IMR-90 (cell line): ENCODE measurements around the gene MAP4. TPM values are rescaled to one million over a fixed set of nuclear protein-coding genes. Genes with fewer than 3 reads are reported as not detected.

ENCODE experiments used
- ATAC-seq: fragments of 200-7000 bp; cut with Tn5 transposase; 2 replicates; pipeline ENCODE4 v1.9.1; 2020; ENCODE audit warnings: low read depth, mild to moderate bottlenecking, moderate library complexity
- BruUV-seq: library from RNA; stranded (reverse); fragments of 400-500 nt; replicated peaks from 2 replicates; lab custom pipeline; 2021; lab: Mats Ljungman, UMichigan
- CTCF ChIA-PET: fragments of 300-600 bp; formaldehyde crosslinking; extraction: SDS; loops from one replicate; lab custom pipeline; 2021; ENCODE audit warnings: antibody characterized with exemption; lab: Yijun Ruan, JAX
- POLR2A ChIA-PET: fragments of 300-600 bp; sonication (Branson Sonifier 250); formaldehyde crosslinking; loops from one replicate; lab custom pipeline; 2022; ENCODE audit warnings: antibody characterized with exemption; ENCODE audit not compliant: unreplicated experiment; lab: Charles Lee
- DNase-seq: peaks from one replicate; pipeline ENCODE4 v3.0.0; 2013
- H2AFZ ChIP-seq: replicated peaks from 2 replicates; pipeline ENCODE3; 2013; ENCODE audit warnings: low read length, mild to moderate bottlenecking; ENCODE audit not compliant: poor library complexity
- H2AK5ac ChIP-seq: 2 replicates; pipeline ENCODE4 v1.6.1; 2013; ENCODE audit warnings: low read depth, low read length, inconsistent platforms
- H2AK9ac ChIP-seq: replicated peaks from 2 replicates; pipeline ENCODE3; 2013; ENCODE audit warnings: mild to moderate bottlenecking, low read depth, low read length, moderate library complexity; ENCODE audit not compliant: poor library complexity
- H2BK120ac ChIP-seq: 2 replicates; pipeline ENCODE4 v1.6.1; 2013; ENCODE audit warnings: low read depth, low read length, inconsistent platforms
- H2BK15ac ChIP-seq: 3 replicates; pipeline ENCODE4 v1.6.1; 2013; ENCODE audit warnings: low read depth, low read length, inconsistent platforms
- H2BK20ac ChIP-seq: 2 replicates; pipeline ENCODE4 v1.6.1; 2013; ENCODE audit warnings: low read depth, mild to moderate bottlenecking, inconsistent platforms, low read length, moderate library complexity
- H2BK5ac ChIP-seq: 2 replicates; pipeline ENCODE4 v1.6.1; 2013; ENCODE audit warnings: mild to moderate bottlenecking, low read depth, low read length, inconsistent platforms; ENCODE audit not compliant: poor library complexity, severe bottlenecking
- H3K14ac ChIP-seq: replicated peaks from 2 replicates; pipeline ENCODE4 v1.6.1; 2013; ENCODE audit warnings: low read depth, low read length, inconsistent platforms
- H3K18ac ChIP-seq: 2 replicates; pipeline ENCODE4 v1.6.1; 2013; ENCODE audit warnings: low read depth, low read length, control low read depth
- H3K23ac ChIP-seq: 2 replicates; pipeline ENCODE4 v1.6.1; 2013; ENCODE audit warnings: low read depth, low read length, inconsistent platforms
- H3K27ac ChIP-seq: 2 replicates; pipeline ENCODE4 v1.5.1; 2013; ENCODE audit warnings: mild to moderate bottlenecking, control low read depth, low read length; ENCODE audit not compliant: insufficient read depth
- H3K27me3 ChIP-seq: 2 replicates; pipeline ENCODE4 v1.6.1; 2013; ENCODE audit warnings: low read length; ENCODE audit not compliant: control insufficient read depth, insufficient read depth
- H3K36me3 ChIP-seq: 2 replicates; pipeline ENCODE4 v1.6.1; 2013; ENCODE audit warnings: low read length, mixed read lengths; ENCODE audit not compliant: control insufficient read depth, insufficient read depth
- H3K4ac ChIP-seq: 2 replicates; pipeline ENCODE4 v1.6.1; 2013; ENCODE audit warnings: low read depth, low read length, inconsistent platforms
- H3K4me1 ChIP-seq: 2 replicates; pipeline ENCODE4 v1.6.1; 2013; ENCODE audit warnings: low read length, mixed read lengths; ENCODE audit not compliant: control insufficient read depth, insufficient read depth
- H3K4me2 ChIP-seq: 2 replicates; pipeline ENCODE4 v1.6.1; 2013; ENCODE audit warnings: low read depth, mild to moderate bottlenecking, control low read depth, low read length, moderate library complexity
- H3K4me3 ChIP-seq: 2 replicates; pipeline ENCODE4 v1.5.1; 2013; ENCODE audit warnings: low read depth, mild to moderate bottlenecking, control low read depth, low read length, moderate library complexity; ENCODE audit not compliant: insufficient read depth
- H3K56ac ChIP-seq: 2 replicates; pipeline ENCODE4 v1.6.1; 2013; ENCODE audit warnings: low read length, inconsistent platforms; ENCODE audit not compliant: insufficient read depth; ENCODE audit errors: extremely low read depth
- H3K79me1 ChIP-seq, 2 experiments: 2 replicates each; pipeline ENCODE4 v1.6.1; 2013; ENCODE audit warnings: low read length in 2 of 2, inconsistent platforms in 1 of 2, low read depth in 1 of 2
- H3K9ac ChIP-seq: 2 replicates; pipeline ENCODE4 v1.6.1; 2013; ENCODE audit warnings: low read depth, low read length, control low read depth
- H3K9me1 ChIP-seq: 2 replicates; pipeline ENCODE4 v1.6.1; 2013; ENCODE audit warnings: low read length, inconsistent platforms; ENCODE audit not compliant: insufficient read depth
- H3K9me3 ChIP-seq: 2 replicates; pipeline ENCODE4 v1.6.1; 2013; ENCODE audit warnings: low read length; ENCODE audit not compliant: control insufficient read depth, insufficient read depth
- H4K20me1 ChIP-seq: 2 replicates; pipeline ENCODE4 v1.6.1; 2013; ENCODE audit warnings: low read length, inconsistent platforms; ENCODE audit not compliant: insufficient read depth
- H4K5ac ChIP-seq: 2 replicates; pipeline ENCODE4 v1.6.1; 2013; ENCODE audit warnings: mild to moderate bottlenecking, low read depth, low read length, control low read depth
- H4K8ac ChIP-seq, 2 experiments: 2 replicates each; pipeline ENCODE4 v1.6.1; 2013; ENCODE audit warnings: low read depth in 2 of 2, low read length in 2 of 2, control low read depth in 1 of 2, inconsistent platforms in 1 of 2
- H4K91ac ChIP-seq: 2 replicates; pipeline ENCODE4 v1.6.1; 2013; ENCODE audit warnings: low read depth, low read length, inconsistent platforms; ENCODE audit not compliant: insufficient read depth
- POLR2A ChIP-seq: IDR thresholded peaks from 2 replicates; pipeline ENCODE4 v1.6.1; 2012; ENCODE audit warnings: mild to moderate bottlenecking, low read depth, low read length
- WGBS, 2 experiments: methylation state at CpG; one replicate each; pipeline versions ENCODE4 v1.1.5 to v1.1.7; 2013; ENCODE audit warnings: missing lambda C conversion rate in 2 of 2; ENCODE audit not compliant: insufficient read length in 1 of 2; ENCODE audit errors: extremely low coverage in 2 of 2; 5-methylcytosine and 5-hydroxymethylcytosine counted together
- dilution Hi-C: fragments of 300-500 bp; cut with HindIII; formaldehyde crosslinking; loops from one replicate; pipeline ENCODE4 v1.14.3; 2018; ENCODE audit warnings: low sequenced_read_pairs; ENCODE audit not compliant: unreplicated experiment
- in situ Hi-C: fragments of 300-500 bp; cut with MboI; formaldehyde crosslinking; loops from 3 replicates; pipeline ENCODE4 v1.14.3; 2019; ENCODE audit warnings: low sequenced_read_pairs, inconsistent platforms, mixed read lengths
- intact Hi-C: fragments of 100-400 bp; cut with micrococcal nuclease; formaldehyde crosslinking; loops from 2 replicates; pipeline ENCODE4 v1.10.0; 2022
- polyA plus RNA-seq, 3 experiments: library from polyadenylated mRNA; depleted of rRNA; stranded (reverse); fragments of >200 nt; gene quantifications; 2 replicates each; pipeline ENCODE4 v1.2.3, GENCODE V29; 2012; ENCODE audit warnings: low replicate concordance in 1 of 3
- total RNA-seq: library from RNA; depleted of rRNA; stranded (reverse); fragments of >200 nt; gene quantifications from 2 replicates; pipeline ENCODE4 v1.2.3, GENCODE V29; 2012

The MAP4 gene
- total and polyA plus RNA-seq, 2 of the 4 experiments (the other 2 are of a cell fraction) = 87.8 to 216 TPM

DNA sequence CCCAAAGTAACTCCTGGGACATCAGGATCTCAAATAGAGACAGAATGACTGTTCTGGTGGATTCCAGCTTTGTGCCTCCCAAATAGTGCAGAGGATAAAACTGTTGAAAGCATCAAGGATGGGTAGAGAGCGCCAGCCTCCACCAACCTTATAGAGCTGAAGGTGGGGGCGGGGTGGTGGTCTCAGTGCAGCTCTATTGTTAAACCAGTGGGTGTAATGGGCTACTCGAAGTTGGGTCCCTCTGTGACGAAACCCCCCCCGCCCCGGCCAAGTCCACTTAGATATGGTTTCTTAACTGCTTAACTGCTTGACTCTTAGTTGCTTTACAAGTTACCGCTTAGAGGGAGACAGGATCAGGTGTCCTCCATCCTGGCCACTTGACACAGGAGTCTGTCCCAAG lies 190.6 kb downstream of the MAP4 start:
- WGBS, 2 experiments = no CpG with 5 or more reads among the region's 7 CpGs

More for the DNA sequence above, 190.6 kb downstream of the MAP4 start:
- H3K27ac ChIP-seq = peak overlapping the region; percentile 71
- BruUV-seq = no TSS peak
- peaks cover 6% of the 10 kb centered on the region for H3K4me1 ChIP-seq
- H4K20me1 ChIP-seq = peaks cover 15% of the 10 kb centered on the region; the same call in 1 of the 2 replicates
- H2BK20ac ChIP-seq = no peak overlapping the region
- H2AK5ac ChIP-seq = peak overlapping the region; percentile 71
- peak overlapping the region; percentile 79 for H3K9ac ChIP-seq
- in situ Hi-C loops (no loop called here), dilution Hi-C loops (no loop called here), intact Hi-C loops (no loop called here)
- ChIA-PET POLR2A (interaction anchor here (0.6 to 1.0 kb wide), 2 partner anchors 11 to 13 kb away, joined by 3 to 5 read pairs; no protein-coding TSS in a partner anchor), CTCF (interaction anchor here (0.6 to 2.1 kb wide), 4 partner anchors 9 to 326 kb away, joined by 3 to 8 read pairs (median 3); no protein-coding TSS in a partner anchor)
- H3K4me3 ChIP-seq = peak overlapping the region; percentile 79
- no peak overlapping the region for H2BK120ac ChIP-seq
- peak overlapping the region; percentile 93 for H2AK9ac ChIP-seq
- peak overlapping the region; percentile 78 for H3K4me2 ChIP-seq
- DNase-seq = no peak
- peak overlapping the region; percentile 53 to 75 for H4K8ac ChIP-seq
- peak overlapping the region; percentile 89 for H2AFZ ChIP-seq
- no peaks in the 10 kb centered on the region for H3K27me3 ChIP-seq
- H2BK5ac ChIP-seq = no peak overlapping the region
- TF ChIP-seq POLR2A = no peak
- peak overlapping the region; percentile 86 for H3K14ac ChIP-seq
- H4K5ac ChIP-seq = peak overlapping the region; percentile 18; the same call in 1 of the 2 replicates
- peaks cover 23% of the 10 kb centered on the region for H3K36me3 ChIP-seq
- no peaks in the 10 kb centered on the region; the same call in none of the 2 replicates for H3K9me1 ChIP-seq
- H4K91ac ChIP-seq = peak overlapping the region; percentile 43; the same call in 1 of the 2 replicates
- no peaks in the 10 kb centered on the region for H3K9me3 ChIP-seq
- no peak overlapping the region for H3K18ac ChIP-seq
- H3K23ac ChIP-seq = peak overlapping the region; percentile 83; the same call in 1 of the 2 replicates
- H2BK15ac ChIP-seq = no peak overlapping the region
- peak overlapping the region; percentile 77 for H3K4ac ChIP-seq
- H3K56ac ChIP-seq = peak overlapping the region; percentile 16; the same call in 1 of the 2 replicates
- peaks cover 13 to 42% of the 10 kb centered on the region in 2 experiments for H3K79me1 ChIP-seq
- no peak for ATAC-seq
